Measurements from ENCODE around the gene CNTN5. TPM values are rescaled to one million over a fixed set of nuclear protein-coding genes. Genes with fewer than 3 reads are reported as not detected.

Gene CNTN5
- polyA plus RNA-seq, 1 of the 3 experiments (the other 2 are of a cell fraction), result not detected

- Histone ChIP-seq H3K4me1 (ENCODE audit: control insufficient read depth in 1 of 2, insufficient read depth in 2 of 2, low read depth in 1 of 2, low read length in 1 of 2) (no peaks in the 10 kb centered on the region), H3K79me2 (ENCODE audit: insufficient read depth) (no peaks in the 10 kb centered on the region), H3K27ac (ENCODE audit: low read depth in 2 of 2, low read length in 1 of 2) (no peak overlapping the region), H4K20me1 (ENCODE audit: insufficient read depth) (no peaks in the 10 kb centered on the region), H3K4me3 (ENCODE audit: low read depth in 2 of 2, low read length in 1 of 2) (no peak overlapping the region), H3K4me2 (no peak overlapping the region), H3K9ac (no peak overlapping the region), H3K27me3 (ENCODE audit: insufficient read depth) (0 out of 2 replicates have a peak, but pooled peaks cover 5% of the 10 kb centered on the region), H3K9me3 (no peaks in the 10 kb centered on the region), H2AFZ (ENCODE audit: low read depth) (no peak overlapping the region), H3K9me2 (no peaks in the 10 kb centered on the region), H3F3A (replicated peaks; ENCODE audit: insufficient read depth) (no peaks in the 10 kb centered on the region), H3K36me3 (replicated peaks in 1 of 2; ENCODE audit: control insufficient read depth in 1 of 2, insufficient read depth in 2 of 2, low read length in 1 of 2) (no peaks in the 10 kb centered on the region)
- ChIA-PET CTCF (no interaction called here), POLR2A (no interaction called here)
- no peak for TF ChIP-seq EP300 (IDR thresholded peaks at IDR 0.05; ENCODE audit: borderline replicate concordance in 1 of 2, low read depth in 1 of 2, low read length in 1 of 2)
- no peak for TF ChIP-seq FOXM1 (IDR thresholded peaks at IDR 0.05; ENCODE audit: low read depth)
- no peak for TF ChIP-seq FOSL2 (IDR thresholded peaks at IDR 0.05; ENCODE audit: borderline replicate concordance, low read depth)
- no peak for TF ChIP-seq USF2 (IDR thresholded peaks at IDR 0.05; ENCODE audit: borderline replicate concordance, low read depth, low read length)
- no peak for TF ChIP-seq SIN3A (IDR thresholded peaks at IDR 0.05; ENCODE audit: borderline replicate concordance, low read depth, low read length)
- no peak for TF ChIP-seq USF1 (IDR thresholded peaks at IDR 0.05; ENCODE audit: borderline replicate concordance, low read depth)
- no peak for TF ChIP-seq RCOR1 (IDR thresholded peaks at IDR 0.05; ENCODE audit: low read length)
- TF ChIP-seq NRF1 (IDR thresholded peaks at IDR 0.05; ENCODE audit: low read depth, low read length), result no peak
- no peak for TF ChIP-seq IRF3 (IDR thresholded peaks at IDR 0.05; ENCODE audit: low read depth, low read length)
- TF ChIP-seq RAD21 (IDR thresholded peaks at IDR 0.05; ENCODE audit: low read length), result no peak
- no peak for TF ChIP-seq ZBTB33 (IDR thresholded peaks at IDR 0.05; ENCODE audit: borderline replicate concordance, low read depth)
- no peak for DNase-seq
- 2% methylated on average over 2 of the region's 2 CpGs for WGBS (ENCODE audit: low lambda C conversion rate)
Observed at GRCh38 chr11:99160447-99160846, 139.7 kb downstream of the CNTN5 start.

GRCh38 chr11:99162819-99163218 is 142.1 kb downstream of the CNTN5 start:
- H3K27me3 ChIP-seq (ENCODE audit: insufficient read depth), result 0 out of 2 replicates have a peak, but pooled peaks cover 5% of the 10 kb centered on the region
- no peaks in the 10 kb centered on the region for H3K79me2 ChIP-seq (ENCODE audit: insufficient read depth)
- H3K4me3 ChIP-seq (ENCODE audit: low read depth in 2 of 2, low read length in 1 of 2), result no peak overlapping the region
- H4K20me1 ChIP-seq (ENCODE audit: insufficient read depth), result no peaks in the 10 kb centered on the region
- no peak overlapping the region for H2AFZ ChIP-seq (ENCODE audit: low read depth)
- H3K9me3 ChIP-seq, result no peaks in the 10 kb centered on the region
- ChIA-PET POLR2A (no interaction called here), CTCF (no interaction called here)
- no peak overlapping the region for H3K27ac ChIP-seq (ENCODE audit: low read depth in 2 of 2, low read length in 1 of 2)
- H3K36me3 ChIP-seq (replicated peaks in 1 of 2; ENCODE audit: control insufficient read depth in 1 of 2, insufficient read depth in 2 of 2, low read length in 1 of 2), result no peaks in the 10 kb centered on the region
- no peak for DNase-seq
- H3K4me2 ChIP-seq, result no peak overlapping the region
- 17% methylated on average over 5 of the region's 5 CpGs for WGBS (ENCODE audit: low lambda C conversion rate)
- no peaks in the 10 kb centered on the region for H3K4me1 ChIP-seq (ENCODE audit: control insufficient read depth in 1 of 2, insufficient read depth in 2 of 2, low read depth in 1 of 2, low read length in 1 of 2)
- no peak overlapping the region for H3K9ac ChIP-seq
- no peaks in the 10 kb centered on the region for H3F3A ChIP-seq (replicated peaks; ENCODE audit: insufficient read depth)
- no peaks in the 10 kb centered on the region for H3K9me2 ChIP-seq
- TF ChIP-seq IRF3 (IDR thresholded peaks at IDR 0.05; ENCODE audit: low read depth, low read length), result no peak
- no peak for TF ChIP-seq POLR2AphosphoS5 (IDR thresholded peaks at IDR 0.05; ENCODE audit: low read depth, low read length)
- no peak for TF ChIP-seq MEF2A (IDR thresholded peaks at IDR 0.05; ENCODE audit: borderline replicate concordance, low read depth)
- TF ChIP-seq NRF1 (IDR thresholded peaks at IDR 0.05; ENCODE audit: low read depth, low read length), result no peak
- TF ChIP-seq EZH2phosphoT487 (IDR thresholded peaks at IDR 0.05; ENCODE audit: borderline replicate concordance, low read depth), result no peak

Measured in SK-N-SH (cell line).